HG02642 (cell line): ENCODE data around the gene TSPAN5.
"Not testable (repeated sequence)": the region's sequence is repeated elsewhere in the genome, so short reads cannot be mapped to it uniquely, and the experiment has no call there.

Experiments
- ATAC-seq: cut with Tn5 transposase; IDR thresholded peaks from one replicate; pipeline ENCODE4 v1.9.1; 2021; ENCODE audit warnings: mild to moderate bottlenecking; ENCODE audit not compliant: unreplicated experiment, poor library complexity

Gene TSPAN5

GRCh38 chr4:98481167-98481566, 177.2 kb downstream of the TSPAN5 start:
- ATAC-seq: no peak

- no peak for ATAC-seq
Observed at GRCh38 chr4:98480535-98480934, 177.9 kb downstream of the TSPAN5 start.

GRCh38 chr4:98479590-98479989, 178.8 kb downstream of the TSPAN5 start:
- ATAC-seq: not testable (repeated sequence)

GRCh38 chr4:98476891-98477290, 181.5 kb downstream of the TSPAN5 start:
- no peak for ATAC-seq

- ATAC-seq: no peak
Observed at GRCh38 chr4:98474408-98474844, 184.0 kb downstream of the TSPAN5 start.

GRCh38 chr4:98473046-98473445, 185.4 kb downstream of the TSPAN5 start:
- no peak for ATAC-seq

GRCh38 chr4:98470831-98471230, 187.6 kb downstream of the TSPAN5 start:
- ATAC-seq: no peak

- no peak for ATAC-seq
Observed at GRCh38 chr4:98470366-98470765, 188.0 kb downstream of the TSPAN5 start.

GRCh38 chr4:98469771-98470170, 188.6 kb downstream of the TSPAN5 start:
- ATAC-seq: no peak

GRCh38 chr4:98468709-98469108, 189.7 kb downstream of the TSPAN5 start:
- ATAC-seq: no peak

- ATAC-seq: peak; percentile 98
Observed at GRCh38 chr4:98467627-98468072, 190.8 kb downstream of the TSPAN5 start.

GRCh38 chr4:98466868-98467599, 191.4 kb downstream of the TSPAN5 start:
- peak; percentile 8 for ATAC-seq

GRCh38 chr4:98462487-98462886, 195.9 kb downstream of the TSPAN5 start:
- ATAC-seq: no peak

- not testable (repeated sequence) for ATAC-seq
Observed at GRCh38 chr4:98461121-98461865, 197.1 kb downstream of the TSPAN5 start.

GRCh38 chr4:98457422-98457821, 201.0 kb downstream of the TSPAN5 start:
- ATAC-seq: not testable (repeated sequence)

- no peak for ATAC-seq
Observed at GRCh38 chr4:98452091-98452490, 206.3 kb downstream of the TSPAN5 start.

- peak; percentile 36 for ATAC-seq
Observed at GRCh38 chr4:98448908-98449307, 209.5 kb downstream of the TSPAN5 start.

GRCh38 chr4:98447648-98448047, 210.8 kb downstream of the TSPAN5 start:
- no peak for ATAC-seq

- ATAC-seq: peak; percentile 86
Observed at GRCh38 chr4:98446499-98447375, 211.7 kb downstream of the TSPAN5 start.

GRCh38 chr4:98444371-98444770, 214.0 kb downstream of the TSPAN5 start:
- ATAC-seq: no peak

- ATAC-seq: no peak
Observed at GRCh38 chr4:98434816-98435215, 223.6 kb downstream of the TSPAN5 start.
